HEK293T (cell line): Measurements from ENCODE around the gene MAST4.

Source experiments
- CTCF ChIA-PET: fragments of 350-600 bp; formaldehyde crosslinking; extraction: SDS; loops from one replicate; lab custom pipeline; 2021; ENCODE audit warnings: antibody characterized with exemption, inconsistent platforms; lab: Yijun Ruan, JAX
- POLR2A ChIA-PET: fragments of 350-600 bp; formaldehyde crosslinking; extraction: SDS; loops from one replicate; lab custom pipeline; 2020; ENCODE audit warnings: antibody characterized with exemption, inconsistent platforms; lab: Yijun Ruan, JAX
- DNase-seq: peaks from one replicate; pipeline ENCODE4 v3.0.0; 2012; ENCODE audit warnings: mixed read lengths; ENCODE audit errors: extremely low spot score
- ARNT ChIP-seq: fragments of 450-650 bp; IDR thresholded peaks from 2 replicates; pipeline ENCODE4 v1.6.1; 2017; ENCODE audit warnings: mild to moderate bottlenecking
- BHLHE40 ChIP-seq: fragments of 450-650 bp; IDR thresholded peaks from 2 replicates; pipeline ENCODE4 v1.6.1; 2016; ENCODE audit warnings: mild to moderate bottlenecking, moderate library complexity, borderline replicate concordance
- CTBP1 ChIP-seq: fragments of 450-650 bp; IDR thresholded peaks from 2 replicates; pipeline ENCODE4 v1.6.1; 2016; ENCODE audit warnings: borderline replicate concordance
- ELF4 ChIP-seq: fragments of 450-650 bp; IDR thresholded peaks from 2 replicates; pipeline ENCODE4 v1.6.1; 2017; ENCODE audit warnings: antibody characterized with exemption
- FOXA1 ChIP-seq: fragments of 450-650 bp; IDR thresholded peaks from 2 replicates; pipeline ENCODE4 v1.6.1; 2016; ENCODE audit warnings: mild to moderate bottlenecking
- FOXK2 ChIP-seq: fragments of 450-650 bp; IDR thresholded peaks from 2 replicates; pipeline ENCODE4 v1.6.1; 2016; ENCODE audit warnings: mild to moderate bottlenecking
- FOXM1 ChIP-seq: fragments of 450-650 bp; IDR thresholded peaks from 2 replicates; pipeline ENCODE4 v1.6.1; 2017; ENCODE audit warnings: mild to moderate bottlenecking, borderline replicate concordance
- HDGF ChIP-seq: fragments of 450-650 bp; IDR thresholded peaks from 2 replicates; pipeline ENCODE4 v1.6.1; 2017; ENCODE audit warnings: antibody characterized with exemption, borderline replicate concordance
- L3MBTL2 ChIP-seq: fragments of 450-650 bp; conservative IDR thresholded peaks from 2 replicates; pipeline ENCODE4 v1.6.1; 2016; ENCODE audit warnings: mild to moderate bottlenecking
- LEF1 ChIP-seq: fragments of 450-650 bp; IDR thresholded peaks from 2 replicates; pipeline ENCODE4 v1.6.1; 2017; ENCODE audit warnings: mild to moderate bottlenecking, borderline replicate concordance
- NFRKB ChIP-seq: fragments of 450-650 bp; IDR thresholded peaks from 2 replicates; pipeline ENCODE4 v1.6.1; 2016; ENCODE audit warnings: mild to moderate bottlenecking, moderate library complexity
- PKNOX1 ChIP-seq: fragments of 450-650 bp; IDR thresholded peaks from 2 replicates; pipeline ENCODE4 v1.6.1; 2016
- SP1 ChIP-seq: fragments of 450-650 bp; IDR thresholded peaks from 2 replicates; pipeline ENCODE4 v1.6.1; 2017
- SUZ12 ChIP-seq: fragments of 450-650 bp; IDR thresholded peaks from 2 replicates; pipeline ENCODE4 v1.6.1; 2016; ENCODE audit warnings: mild to moderate bottlenecking
- TARDBP ChIP-seq: fragments of 450-650 bp; IDR thresholded peaks from 2 replicates; pipeline ENCODE4 v1.6.1; 2016
- ZNF384 ChIP-seq: fragments of 450-650 bp; IDR thresholded peaks from 2 replicates; pipeline ENCODE4 v1.6.1; 2016

The MAST4 gene

DNA sequence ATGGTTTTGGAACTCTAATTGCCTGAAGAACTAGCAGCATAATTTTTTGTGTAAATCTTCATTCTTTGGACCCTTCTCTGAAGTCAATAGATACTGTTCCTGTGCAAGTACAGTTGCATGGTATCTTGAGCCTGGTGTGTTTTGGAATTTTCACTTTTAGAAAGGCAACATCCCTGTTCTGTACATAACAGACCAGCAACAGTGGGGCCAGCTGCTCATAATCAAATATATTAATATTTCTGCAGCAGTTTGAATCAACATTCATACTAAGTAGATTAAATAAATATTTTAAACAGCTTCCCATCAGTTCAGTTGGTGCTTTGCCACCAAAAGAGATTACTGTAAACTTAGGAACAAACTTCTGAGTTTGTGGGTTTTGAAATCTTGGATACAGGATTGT lies 502.5 kb downstream of the MAST4 start:
- TF ChIP-seq HDGF (no peak), CTBP1 (no peak), FOXA1 (no peak), ZNF384 (no peak), FOXK2 (no peak), SUZ12 (no peak), ARNT (no peak), FOXM1 (no peak), NFRKB (no peak), SP1 (no peak), L3MBTL2 (no peak), ELF4 (no peak), LEF1 (no peak), PKNOX1 (no peak), BHLHE40 (no peak), TARDBP (no peak)
- POLR2A ChIA-PET = no interaction called here
- CTCF ChIA-PET = no interaction called here
- no peak for DNase-seq

DNA sequence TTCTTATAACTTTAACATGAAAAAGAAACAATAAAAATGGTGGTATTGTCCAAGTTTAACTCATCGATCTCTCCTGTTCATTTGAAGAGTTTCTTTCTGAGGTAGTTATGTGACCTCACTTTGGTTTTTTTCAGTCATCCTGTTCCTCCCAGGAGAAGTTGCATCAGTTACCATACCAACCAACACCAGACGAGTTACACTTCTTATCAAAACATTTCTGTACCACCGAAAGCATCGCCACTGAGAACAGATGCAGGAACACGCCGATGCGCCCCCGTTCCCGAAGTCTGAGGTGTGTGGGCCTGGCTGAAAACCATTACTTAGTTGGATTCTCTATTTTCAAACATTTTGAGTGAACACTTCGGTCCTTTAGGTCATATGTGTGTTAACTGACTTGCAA lies 504.1 kb downstream of the MAST4 start:
- TF ChIP-seq FOXK2 (no peak), SP1 (no peak), PKNOX1 (no peak), FOXA1 (no peak), FOXM1 (no peak), ZNF384 (no peak), TARDBP (no peak), SUZ12 (no peak), BHLHE40 (no peak), LEF1 (no peak), ARNT (no peak), CTBP1 (no peak), L3MBTL2 (no peak), ELF4 (no peak), NFRKB (no peak), HDGF (no peak)
- CTCF ChIA-PET = no interaction called here
- POLR2A ChIA-PET = no interaction called here
- DNase-seq = no peak

DNA sequence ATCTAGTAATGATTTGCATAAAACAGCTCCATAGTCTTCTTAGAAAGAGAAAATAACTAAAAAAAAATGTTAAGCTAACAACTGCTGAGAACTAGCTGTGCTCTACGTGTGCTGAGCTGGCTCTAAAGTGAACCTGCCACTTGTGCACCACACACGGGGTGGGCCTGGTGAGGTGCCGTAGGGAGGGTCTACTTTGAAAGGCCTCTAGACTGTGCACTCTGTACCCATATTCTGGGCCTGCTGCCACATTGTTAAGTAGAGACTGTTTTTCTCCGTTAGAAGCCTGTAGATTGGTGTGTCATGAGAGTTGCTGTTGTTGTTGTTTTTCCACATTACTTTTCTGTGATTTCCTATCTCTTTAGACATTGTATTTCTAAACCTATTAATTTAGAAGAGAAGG lies 506.5 kb downstream of the MAST4 start:
- TF ChIP-seq BHLHE40 (no peak), L3MBTL2 (no peak), SUZ12 (no peak), TARDBP (no peak), HDGF (no peak), FOXM1 (no peak)
- CTCF ChIA-PET = no interaction called here
- POLR2A ChIA-PET = no interaction called here
- no peak for DNase-seq

GRCh38 chr5:67104859-67105258 lies 508.7 kb downstream of the MAST4 start:
- ChIA-PET CTCF (no interaction called here), POLR2A (no interaction called here)
- TF ChIP-seq CTBP1 (no peak), ELF4 (no peak), ARNT (no peak), LEF1 (no peak), FOXK2 (no peak), FOXA1 (no peak), SP1 (no peak), NFRKB (no peak), SUZ12 (no peak), FOXM1 (no peak), BHLHE40 (no peak), PKNOX1 (no peak)
- DNase-seq = no peak

DNA sequence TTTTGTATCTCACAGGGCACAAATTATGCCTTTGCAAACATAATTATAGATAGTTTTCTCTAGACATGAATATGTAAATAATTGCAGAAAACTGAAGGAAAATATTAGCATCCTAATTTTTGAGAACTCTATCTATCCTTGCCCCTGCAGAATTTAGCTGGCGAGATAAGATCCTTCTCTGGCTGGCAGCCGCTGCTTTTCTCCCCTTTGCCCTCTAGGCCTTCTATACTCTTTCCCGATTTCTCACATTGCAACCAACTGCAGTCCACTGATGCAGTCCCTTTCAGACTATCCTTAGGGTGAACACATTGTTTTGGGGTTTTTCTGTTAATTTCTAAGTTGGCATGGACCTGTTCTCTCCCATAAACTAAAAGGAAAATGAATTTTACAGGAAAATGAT lies 509.1 kb downstream of the MAST4 start:
- POLR2A ChIA-PET = no interaction called here
- TF ChIP-seq FOXA1 = no peak
- no peak for TF ChIP-seq ELF4
- no peak for TF ChIP-seq ZNF384
- no peak for TF ChIP-seq LEF1
- no peak for TF ChIP-seq SUZ12
- TF ChIP-seq FOXM1 = no peak
- CTCF ChIA-PET = no interaction called here
- DNase-seq = no peak

DNA sequence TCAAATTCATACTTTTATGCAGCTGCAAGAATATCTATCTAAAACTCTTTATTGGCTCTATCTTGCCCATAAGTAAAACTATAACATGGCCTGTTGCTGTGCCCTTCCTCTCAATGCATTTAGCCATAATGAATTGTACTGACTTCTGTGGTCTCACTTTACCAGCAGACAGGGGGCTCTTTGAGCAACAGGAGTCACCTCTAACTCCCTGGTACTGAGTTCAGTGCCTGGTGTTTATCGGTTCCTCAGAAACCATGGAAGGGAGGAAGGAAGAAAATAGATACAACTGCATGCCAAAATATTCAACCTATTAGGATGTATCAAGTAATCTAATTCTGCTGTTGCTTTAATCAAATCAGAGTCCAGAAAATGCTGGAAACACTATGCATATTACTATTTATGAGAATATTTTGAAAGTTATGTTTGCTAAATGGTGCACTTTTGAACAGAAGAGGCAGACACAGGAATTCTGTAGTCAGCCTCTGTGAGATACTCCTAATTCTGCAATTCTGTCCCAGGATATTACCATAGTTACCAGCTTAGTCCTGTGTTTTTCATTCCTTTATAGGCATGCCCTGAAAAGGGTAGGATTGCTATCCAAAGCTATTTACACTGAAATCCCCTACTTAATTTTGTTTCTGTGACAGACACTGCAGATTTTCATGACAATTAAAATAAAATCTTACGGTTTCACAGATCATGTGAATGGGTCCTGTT lies 510.6 kb downstream of the MAST4 start:
- TF ChIP-seq ELF4 (no peak), HDGF (no peak), FOXA1 (no peak), LEF1 (no peak), SP1 (no peak), FOXK2 (no peak), BHLHE40 (no peak), ZNF384 (no peak), TARDBP (no peak), L3MBTL2 (no peak), CTBP1 (no peak), PKNOX1 (no peak)
- POLR2A ChIA-PET = no interaction called here
- CTCF ChIA-PET = no interaction called here
- DNase-seq = no peak

GRCh38 chr5:67111779-67112178 lies 515.6 kb downstream of the MAST4 start:
- no peak for DNase-seq
- POLR2A ChIA-PET = no interaction called here
- CTCF ChIA-PET = no interaction called here
- TF ChIP-seq BHLHE40 (no peak), L3MBTL2 (no peak), ZNF384 (no peak)
